HCT116 (cell line): ENCODE data around the gene TAS2R41. TPM values are rescaled to one million over a fixed set of nuclear protein-coding genes. Genes with fewer than 3 reads are reported as not detected.

ENCODE experiments used
- ATAC-seq: fragments of 200-7000 bp; cut with Tn5 transposase; 2 replicates; pipeline ENCODE4 v1.9.1; 2020; ENCODE audit warnings: mild to moderate bottlenecking, moderate library complexity
- BruUV-seq: library from RNA; stranded (reverse); fragments of 400-500 nt; replicated peaks from 2 replicates; lab custom pipeline; 2021; lab: Mats Ljungman, UMichigan
- CTCF ChIA-PET: fragments of 300-600 bp; sonication (Branson Sonifier 250); formaldehyde crosslinking; loops from one replicate; lab custom pipeline; 2021; ENCODE audit warnings: antibody characterized with exemption; lab: Charles Lee
- POLR2A ChIA-PET: fragments of 300-600, 350-600 bp; sonication (Branson Sonifier 250); formaldehyde crosslinking; loops from one replicate; lab custom pipeline; 2021; ENCODE audit warnings: antibody characterized with exemption; lab: Charles Lee
- RAD21 ChIA-PET, 2 experiments: fragments of 300-600 bp; sonication (Branson Sonifier 250); formaldehyde crosslinking; loops; one replicate each; lab custom pipeline; 2023; ENCODE audit warnings: low total read pairs in 2 of 2; ENCODE audit not compliant: uncharacterized antibody in 2 of 2, unreplicated experiment in 2 of 2, low non-redundant PET in 1 of 2; lab: Charles Lee
- DNase-seq: peaks from one replicate; pipeline ENCODE4 v3.0.0-alpha.2; 2010; ENCODE audit warnings: low read depth, low spot score
- H2AFZ ChIP-seq: fragments of 200-600 bp; shearing (Covaris generic), sonication (generic); 2 replicates; pipeline ENCODE4 v1.6.1; 2017; ENCODE audit warnings: low read depth, mixed run types, mixed read lengths, antibody characterized with exemption, low read length; ENCODE audit not compliant: poor library complexity, severe bottlenecking
- H3K27ac ChIP-seq: 2 replicates; pipeline ENCODE4 v1.5.1; 2012; ENCODE audit warnings: low read depth, low read length
- H3K27me3 ChIP-seq: fragments of 200-600 bp; sonication (generic); 2 replicates; pipeline ENCODE4 v1.6.1; 2016; ENCODE audit warnings: mixed run types, low read length, mixed read lengths; ENCODE audit not compliant: insufficient read depth
- H3K36me3 ChIP-seq, 2 experiments: fragments of 200-500 bp in 1 of 2; fragments of 200-600 bp in 1 of 2; sonication (Bioruptor generic) in 1 of 2; sonication (generic) in 1 of 2; 2 replicates each; pipeline versions ENCODE4 v1.5.1 to v1.6.1; 2014 to 2016; ENCODE audit warnings: low read length in 2 of 2, inconsistent platforms in 1 of 2, mixed read lengths in 1 of 2, mixed run types in 1 of 2; ENCODE audit not compliant: insufficient read depth in 2 of 2, control insufficient read depth in 1 of 2
- H3K4me1 ChIP-seq, 2 experiments: fragments of 200-600 bp in 1 of 2; sonication (generic) in 1 of 2; 2 replicates each; pipeline versions ENCODE4 v1.5.1 to v1.6.1; 2012 to 2017; ENCODE audit warnings: low read length in 2 of 2, inconsistent platforms in 1 of 2, mild to moderate bottlenecking in 1 of 2, mixed read lengths in 1 of 2, mixed run types in 1 of 2, moderate library complexity in 1 of 2; ENCODE audit not compliant: insufficient read depth in 2 of 2, control insufficient read depth in 1 of 2
- H3K4me2 ChIP-seq: fragments of 200-600 bp; sonication (generic); 2 replicates; pipeline ENCODE4 v1.6.1; 2017; ENCODE audit warnings: mixed run types, low read length, mixed read lengths
- H3K4me3 ChIP-seq, 2 experiments: fragments of 200-600 bp in 1 of 2; sonication (generic) in 1 of 2; replicated peaks in 1 of 2; 2 replicates each; pipeline ENCODE4 v1.5.1; 2011 to 2016; ENCODE audit warnings: low read length in 2 of 2, control low read depth in 1 of 2, low read depth in 1 of 2, mild to moderate bottlenecking in 1 of 2, mixed read lengths in 1 of 2, mixed run types in 1 of 2
- H3K79me2 ChIP-seq: fragments of 200-600 bp; sonication (generic); 2 replicates; pipeline ENCODE4 v1.6.1; 2017; ENCODE audit warnings: mild to moderate bottlenecking, mixed run types, low read length, moderate library complexity, mixed read lengths; ENCODE audit not compliant: insufficient read depth
- H3K9ac ChIP-seq: fragments of 200-600 bp; sonication (generic); 2 replicates; pipeline ENCODE4 v1.6.1; 2016; ENCODE audit warnings: low read length, mixed read lengths
- H3K9me2 ChIP-seq: fragments of 200-600 bp; sonication (generic), shearing (Covaris generic); 2 replicates; pipeline ENCODE4 v1.6.1; 2017; ENCODE audit warnings: mixed run types, mild to moderate bottlenecking, moderate library complexity; ENCODE audit not compliant: insufficient read depth
- H3K9me3 ChIP-seq, 2 experiments: fragments of 200-500 bp in 1 of 2; fragments of 200-600 bp in 1 of 2; sonication (Bioruptor generic) in 1 of 2; sonication (generic) in 1 of 2; 2 replicates each; pipeline ENCODE4 v1.6.1; 2014 to 2017; ENCODE audit warnings: low read length in 2 of 2, mixed read lengths in 2 of 2, inconsistent platforms in 1 of 2, low read depth in 1 of 2, mild to moderate bottlenecking in 1 of 2, mixed run types in 1 of 2, moderate library complexity in 1 of 2; ENCODE audit not compliant: control insufficient read depth in 1 of 2, insufficient read depth in 1 of 2
- H4K20me1 ChIP-seq: fragments of 200-600 bp; sonication (generic), shearing (Covaris generic); 2 replicates; pipeline ENCODE4 v1.6.1; 2017; ENCODE audit warnings: mixed run types, mild to moderate bottlenecking, moderate library complexity; ENCODE audit not compliant: insufficient read depth
- CEBPB ChIP-seq: IDR thresholded peaks from 2 replicates; pipeline ENCODE4 v1.6.1; 2012; ENCODE audit warnings: low read depth
- EGR1 ChIP-seq: IDR thresholded peaks from 2 replicates; pipeline ENCODE4 v1.6.1; 2012; ENCODE audit warnings: low read depth
- EZH2 ChIP-seq: fragments of 200-600 bp; sonication (generic); IDR thresholded peaks from 2 replicates; pipeline ENCODE4 v1.6.1; 2017; ENCODE audit warnings: antibody characterized with exemption, mixed run types
- EZH2phosphoT487 ChIP-seq: fragments of 200-600 bp; IDR thresholded peaks from 2 replicates; pipeline ENCODE4 v1.6.1; 2018; ENCODE audit warnings: antibody characterized with exemption, borderline replicate concordance
- FOSL1 ChIP-seq: IDR thresholded peaks from 2 replicates; pipeline ENCODE4 v1.6.1; 2012; ENCODE audit warnings: low read depth
- POLR2A ChIP-seq: IDR thresholded peaks from 2 replicates; pipeline ENCODE4 v1.7.0; 2011; ENCODE audit warnings: borderline replicate concordance; ENCODE audit not compliant: insufficient read depth, insufficient read length; ENCODE audit errors: extremely low read depth
- RAD21 ChIP-seq: IDR thresholded peaks from 2 replicates; pipeline ENCODE4 v1.6.1; 2012; ENCODE audit warnings: low read depth, mild to moderate bottlenecking
- SIN3A ChIP-seq: IDR thresholded peaks from 2 replicates; pipeline ENCODE4 v1.6.1; 2012; ENCODE audit warnings: low read depth
- SRF ChIP-seq: IDR thresholded peaks from 2 replicates; pipeline ENCODE4 v1.6.1; 2012; ENCODE audit warnings: low read depth
- TCF7L2 ChIP-seq: IDR thresholded peaks from 2 replicates; pipeline ENCODE4 v1.7.0; 2011; ENCODE audit warnings: borderline replicate concordance, inconsistent platforms; ENCODE audit not compliant: insufficient read depth, insufficient read length; ENCODE audit errors: extremely low read depth
- ZFX ChIP-seq: fragments of 450-650 bp; IDR thresholded peaks from 2 replicates; pipeline ENCODE4 v1.6.1; 2017
- intact Hi-C: fragments of 100-400 bp; cut with micrococcal nuclease; formaldehyde crosslinking; loops from 2 replicates; pipeline ENCODE4 v1.10.0; 2022
- total RNA-seq: library from RNA; stranded (reverse); gene quantifications from one replicate; pipeline ENCODE4 v1.2.1, GENCODE V29; 2021; ENCODE audit not compliant: unreplicated experiment
- TF ChIP-seq, protein P1 (sequence below), 3 experiments: fragments of 200-600 bp in 1 of 3; sonication (generic) in 1 of 3; IDR thresholded peaks in 2 of 3; conservative IDR thresholded peaks in 1 of 3; 2 replicates each; pipeline ENCODE4 v1.5.1; 2012 to 2017; ENCODE audit warnings: low read depth in 2 of 3, low read length in 2 of 3, antibody characterized with exemption in 1 of 3, borderline replicate concordance in 1 of 3, control low read depth in 1 of 3, mild to moderate bottlenecking in 1 of 3, mixed read lengths in 1 of 3, mixed run types in 1 of 3, moderate library complexity in 1 of 3; ENCODE audit not compliant: insufficient read depth in 1 of 3

Gene TAS2R41
- total RNA-seq, 1 experiment from 2014 or later, result not detected

DNA sequence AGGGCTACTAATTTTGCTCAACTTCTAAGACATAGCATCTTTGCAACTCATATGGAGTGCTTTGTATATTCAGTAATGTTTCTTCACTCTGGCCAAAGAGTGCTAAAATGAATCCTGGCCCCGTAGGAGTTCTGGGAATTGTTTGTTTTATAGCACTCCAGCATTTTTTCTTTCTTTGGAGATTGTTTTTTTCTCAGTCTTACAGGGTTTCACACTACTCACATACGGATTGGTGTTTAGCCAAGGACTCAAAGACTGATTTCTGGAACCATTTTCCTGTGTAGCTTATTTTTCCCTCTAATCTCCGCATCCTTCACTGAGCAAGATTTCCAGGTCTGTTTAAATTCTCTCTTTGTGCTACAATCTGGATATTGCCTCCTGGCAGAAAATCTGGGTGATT is 6.4 kb downstream of the TAS2R41 start:
- ChIA-PET RAD21 (no interaction called here), POLR2A (no interaction called here), CTCF (no interaction called here)
- H3K4me3 ChIP-seq, result no peak overlapping the region
- no peak overlapping the region for H2AFZ ChIP-seq
- H3K27me3 ChIP-seq, result no peaks in the 10 kb centered on the region
- DNase-seq, result no peak
- no peaks in the 10 kb centered on the region for H3K79me2 ChIP-seq
- no peak overlapping the region for H3K9ac ChIP-seq
- no peak overlapping the region for H3K27ac ChIP-seq
- H3K4me1 ChIP-seq, result peaks cover 0 to 5% of the 10 kb centered on the region in 2 experiments; a peak in 1 of 4 replicates
- H3K9me2 ChIP-seq, result no peaks in the 10 kb centered on the region; the same call in 1 of the 2 replicates
- no peaks in the 10 kb centered on the region for H3K9me3 ChIP-seq
- intact Hi-C loops, result no loop called here
- no TSS peak for BruUV-seq
- no peak for ATAC-seq
- H3K36me3 ChIP-seq, result no peaks in the 10 kb centered on the region
- H3K4me2 ChIP-seq, result no peak overlapping the region
- H4K20me1 ChIP-seq, result no peaks in the 10 kb centered on the region
- TF ChIP-seq SIN3A (no peak), EGR1 (no peak), EZH2 (no peak), ZFX (no peak), EZH2phosphoT487 (no peak), CEBPB (no peak), SRF (no peak), FOSL1 (no peak), TCF7L2 (no peak), RAD21 (no peak), POLR2A (no peak)
- TF ChIP-seq, protein P1, sequence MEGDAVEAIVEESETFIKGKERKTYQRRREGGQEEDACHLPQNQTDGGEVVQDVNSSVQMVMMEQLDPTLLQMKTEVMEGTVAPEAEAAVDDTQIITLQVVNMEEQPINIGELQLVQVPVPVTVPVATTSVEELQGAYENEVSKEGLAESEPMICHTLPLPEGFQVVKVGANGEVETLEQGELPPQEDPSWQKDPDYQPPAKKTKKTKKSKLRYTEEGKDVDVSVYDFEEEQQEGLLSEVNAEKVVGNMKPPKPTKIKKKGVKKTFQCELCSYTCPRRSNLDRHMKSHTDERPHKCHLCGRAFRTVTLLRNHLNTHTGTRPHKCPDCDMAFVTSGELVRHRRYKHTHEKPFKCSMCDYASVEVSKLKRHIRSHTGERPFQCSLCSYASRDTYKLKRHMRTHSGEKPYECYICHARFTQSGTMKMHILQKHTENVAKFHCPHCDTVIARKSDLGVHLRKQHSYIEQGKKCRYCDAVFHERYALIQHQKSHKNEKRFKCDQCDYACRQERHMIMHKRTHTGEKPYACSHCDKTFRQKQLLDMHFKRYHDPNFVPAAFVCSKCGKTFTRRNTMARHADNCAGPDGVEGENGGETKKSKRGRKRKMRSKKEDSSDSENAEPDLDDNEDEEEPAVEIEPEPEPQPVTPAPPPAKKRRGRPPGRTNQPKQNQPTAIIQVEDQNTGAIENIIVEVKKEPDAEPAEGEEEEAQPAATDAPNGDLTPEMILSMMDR (IDR thresholded peaks at IDR 0.05 in 2 of 3, conservative IDR thresholded peaks at IDR 0.05 in 1 of 3; ENCODE audit: borderline replicate concordance in 1 of 3, insufficient read depth in 1 of 3, low read depth in 2 of 3, low read length in 2 of 3), result no peak
